Gastrocnemius medialis (tissue), 4 donors: ENCODE results near the gene AGXT2.

Experiments
- POLR2A ChIP-seq, 2 donors: fragments of 450-650 bp; IDR thresholded peaks; one replicate each; pipeline ENCODE4 v1.6.1; 2017; ENCODE audit warnings: antibody characterized with exemption in 2 of 2, mild to moderate bottlenecking in 2 of 2, moderate library complexity in 2 of 2
- TF ChIP-seq, protein P1 (sequence below), 5 experiments: fragments of 450-650 bp in 3 of 5; fragments of 200-600 bp in 2 of 5; sonication (generic) in 2 of 5; IDR thresholded peaks in 4 of 5; conservative IDR thresholded peaks in 1 of 5; 1 replicate in 4 of 5; 2 replicates in 1 of 5; pipeline ENCODE4 v1.5.1; 2016 to 2019; ENCODE audit warnings: antibody characterized with exemption in 5 of 5, mild to moderate bottlenecking in 3 of 5, moderate library complexity in 3 of 5

DNA sequence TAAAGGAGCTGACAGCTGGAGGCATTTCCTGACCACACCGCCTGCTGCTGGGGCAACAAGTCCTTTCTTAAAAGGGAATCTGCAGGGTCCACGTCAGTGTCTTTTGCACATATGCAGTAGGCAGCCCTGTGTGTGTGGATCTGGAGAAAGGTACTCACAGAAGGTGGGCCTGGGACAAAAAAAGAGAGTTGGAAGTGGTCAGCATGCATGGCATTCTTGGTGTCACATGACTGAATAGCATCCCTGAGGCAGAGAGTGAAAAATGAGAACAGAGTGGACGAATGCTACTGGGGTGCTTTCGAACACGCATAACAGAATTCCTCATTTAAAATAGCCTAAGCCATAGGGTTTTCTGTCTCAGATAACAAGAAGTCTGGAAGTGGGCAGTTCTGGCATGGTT lies 71.4 kb downstream of the AGXT2 start:
- TF ChIP-seq, protein P1, sequence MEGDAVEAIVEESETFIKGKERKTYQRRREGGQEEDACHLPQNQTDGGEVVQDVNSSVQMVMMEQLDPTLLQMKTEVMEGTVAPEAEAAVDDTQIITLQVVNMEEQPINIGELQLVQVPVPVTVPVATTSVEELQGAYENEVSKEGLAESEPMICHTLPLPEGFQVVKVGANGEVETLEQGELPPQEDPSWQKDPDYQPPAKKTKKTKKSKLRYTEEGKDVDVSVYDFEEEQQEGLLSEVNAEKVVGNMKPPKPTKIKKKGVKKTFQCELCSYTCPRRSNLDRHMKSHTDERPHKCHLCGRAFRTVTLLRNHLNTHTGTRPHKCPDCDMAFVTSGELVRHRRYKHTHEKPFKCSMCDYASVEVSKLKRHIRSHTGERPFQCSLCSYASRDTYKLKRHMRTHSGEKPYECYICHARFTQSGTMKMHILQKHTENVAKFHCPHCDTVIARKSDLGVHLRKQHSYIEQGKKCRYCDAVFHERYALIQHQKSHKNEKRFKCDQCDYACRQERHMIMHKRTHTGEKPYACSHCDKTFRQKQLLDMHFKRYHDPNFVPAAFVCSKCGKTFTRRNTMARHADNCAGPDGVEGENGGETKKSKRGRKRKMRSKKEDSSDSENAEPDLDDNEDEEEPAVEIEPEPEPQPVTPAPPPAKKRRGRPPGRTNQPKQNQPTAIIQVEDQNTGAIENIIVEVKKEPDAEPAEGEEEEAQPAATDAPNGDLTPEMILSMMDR (IDR thresholded peaks at IDR 0.05 in 4 of 5, conservative IDR thresholded peaks at IDR 0.05 in 1 of 5): no peak
- TF ChIP-seq POLR2A (IDR thresholded peaks at IDR 0.05): no peak
